ENCODE measurements around the gene UNC45A.

GRCh38 chr15:90994059-90994416, 59.0 kb downstream of the UNC45A start:
- peak in 1 of 3 donors; percentile 5 for TF ChIP-seq CTCF (IDR thresholded peaks at IDR 0.05)
- TF ChIP-seq POLR2A (IDR thresholded peaks at IDR 0.05): no peak

Measured in ovary (tissue), 3 donors.